ENCODE data around the gene NPAS3.

NPAS3 gene

DNA sequence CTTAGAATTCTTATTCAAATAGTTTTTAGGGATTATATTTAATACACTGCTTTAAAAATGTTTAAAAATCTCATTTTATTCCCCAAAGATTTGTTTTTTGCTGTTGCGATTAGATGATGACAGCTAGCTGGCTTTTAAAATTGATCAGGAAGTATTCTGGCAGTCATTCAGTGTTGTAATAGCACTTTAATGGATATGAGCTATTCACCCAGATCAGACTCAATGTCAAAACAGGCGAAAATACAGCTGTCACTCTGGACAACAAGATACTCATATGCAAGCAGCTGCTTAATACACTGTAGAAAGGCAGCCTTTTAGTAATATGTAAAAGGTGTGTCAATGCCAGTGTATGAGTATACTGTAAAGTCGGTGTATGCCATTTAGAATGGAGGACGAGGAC is 91.7 kb downstream of the NPAS3 start:
- DNase-seq (ENCODE audit: low read depth), result no peak
- TF ChIP-seq, protein P1, sequence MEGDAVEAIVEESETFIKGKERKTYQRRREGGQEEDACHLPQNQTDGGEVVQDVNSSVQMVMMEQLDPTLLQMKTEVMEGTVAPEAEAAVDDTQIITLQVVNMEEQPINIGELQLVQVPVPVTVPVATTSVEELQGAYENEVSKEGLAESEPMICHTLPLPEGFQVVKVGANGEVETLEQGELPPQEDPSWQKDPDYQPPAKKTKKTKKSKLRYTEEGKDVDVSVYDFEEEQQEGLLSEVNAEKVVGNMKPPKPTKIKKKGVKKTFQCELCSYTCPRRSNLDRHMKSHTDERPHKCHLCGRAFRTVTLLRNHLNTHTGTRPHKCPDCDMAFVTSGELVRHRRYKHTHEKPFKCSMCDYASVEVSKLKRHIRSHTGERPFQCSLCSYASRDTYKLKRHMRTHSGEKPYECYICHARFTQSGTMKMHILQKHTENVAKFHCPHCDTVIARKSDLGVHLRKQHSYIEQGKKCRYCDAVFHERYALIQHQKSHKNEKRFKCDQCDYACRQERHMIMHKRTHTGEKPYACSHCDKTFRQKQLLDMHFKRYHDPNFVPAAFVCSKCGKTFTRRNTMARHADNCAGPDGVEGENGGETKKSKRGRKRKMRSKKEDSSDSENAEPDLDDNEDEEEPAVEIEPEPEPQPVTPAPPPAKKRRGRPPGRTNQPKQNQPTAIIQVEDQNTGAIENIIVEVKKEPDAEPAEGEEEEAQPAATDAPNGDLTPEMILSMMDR (IDR thresholded peaks at IDR 0.05; ENCODE audit: insufficient read depth, low read depth, low read length, missing control alignments), result no peak
- no peak overlapping the region for H3K4me3 ChIP-seq (ENCODE audit: low read length)

DNA sequence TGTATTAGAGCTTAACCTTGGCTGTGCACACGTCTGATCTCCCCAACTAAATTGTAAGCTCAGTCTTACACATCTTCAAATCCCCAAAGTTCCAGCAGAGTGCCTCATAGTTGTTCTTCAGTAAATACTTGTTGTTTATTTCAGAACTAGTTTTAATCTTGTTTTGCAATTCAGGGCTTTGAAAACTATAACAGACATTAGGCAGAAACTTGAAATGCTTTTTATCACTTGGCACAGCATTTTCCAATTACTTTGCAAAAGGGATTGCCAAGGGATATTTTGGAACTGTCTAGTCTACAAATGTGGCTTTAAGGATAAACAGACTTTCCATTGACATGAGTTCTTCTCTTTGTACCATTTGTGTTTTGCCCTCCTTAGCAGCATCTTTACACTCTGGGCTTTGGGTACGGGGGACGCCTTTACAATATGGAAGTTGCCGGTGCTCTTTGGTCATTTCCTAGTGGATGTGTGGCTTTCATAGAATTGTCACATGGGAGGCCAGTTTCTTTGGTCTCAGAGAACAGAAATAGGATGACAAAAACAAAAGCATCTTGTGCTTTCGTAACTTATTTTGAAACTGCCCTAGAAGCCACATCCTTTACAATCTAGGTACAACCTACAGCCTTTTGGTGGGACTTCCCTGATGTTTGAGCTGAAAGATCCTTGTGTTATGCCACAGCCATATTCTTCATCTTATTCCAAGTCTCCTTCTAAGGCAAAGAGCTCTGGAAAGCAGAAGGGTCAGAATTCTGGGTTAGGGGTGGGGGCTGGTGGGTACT is 96.9 kb downstream of the NPAS3 start:
- no peak overlapping the region for H3K4me3 ChIP-seq (ENCODE audit: low read length)
- no peak for DNase-seq (ENCODE audit: low read depth)
- TF ChIP-seq, protein P1 (IDR thresholded peaks at IDR 0.05; ENCODE audit: insufficient read depth, low read depth, low read length, missing control alignments), result no peak

DNA sequence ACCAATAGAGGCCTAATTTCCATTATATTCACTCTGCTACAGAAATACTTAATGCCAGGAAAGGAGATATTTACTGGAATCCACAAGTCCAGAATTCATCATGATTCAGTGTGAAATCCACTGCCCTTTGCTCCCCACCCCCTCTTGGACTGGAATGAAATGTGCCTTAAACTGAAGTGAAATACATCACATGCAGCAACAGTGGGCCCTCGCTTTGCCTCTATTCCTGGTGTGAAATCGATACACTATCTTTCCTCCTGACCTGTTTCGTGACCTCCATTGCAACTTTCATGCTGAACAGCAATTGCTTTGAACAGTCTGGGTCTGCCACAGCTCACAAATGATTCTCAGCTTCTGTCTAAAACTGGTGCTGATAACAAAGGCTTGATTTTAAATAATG is 100.6 kb downstream of the NPAS3 start:
- DNase-seq (ENCODE audit: low read depth), result no peak
- TF ChIP-seq, protein P1 (IDR thresholded peaks at IDR 0.05; ENCODE audit: insufficient read depth, low read depth, low read length, missing control alignments), result no peak
- H3K4me3 ChIP-seq (ENCODE audit: low read length), result no peak overlapping the region

DNA sequence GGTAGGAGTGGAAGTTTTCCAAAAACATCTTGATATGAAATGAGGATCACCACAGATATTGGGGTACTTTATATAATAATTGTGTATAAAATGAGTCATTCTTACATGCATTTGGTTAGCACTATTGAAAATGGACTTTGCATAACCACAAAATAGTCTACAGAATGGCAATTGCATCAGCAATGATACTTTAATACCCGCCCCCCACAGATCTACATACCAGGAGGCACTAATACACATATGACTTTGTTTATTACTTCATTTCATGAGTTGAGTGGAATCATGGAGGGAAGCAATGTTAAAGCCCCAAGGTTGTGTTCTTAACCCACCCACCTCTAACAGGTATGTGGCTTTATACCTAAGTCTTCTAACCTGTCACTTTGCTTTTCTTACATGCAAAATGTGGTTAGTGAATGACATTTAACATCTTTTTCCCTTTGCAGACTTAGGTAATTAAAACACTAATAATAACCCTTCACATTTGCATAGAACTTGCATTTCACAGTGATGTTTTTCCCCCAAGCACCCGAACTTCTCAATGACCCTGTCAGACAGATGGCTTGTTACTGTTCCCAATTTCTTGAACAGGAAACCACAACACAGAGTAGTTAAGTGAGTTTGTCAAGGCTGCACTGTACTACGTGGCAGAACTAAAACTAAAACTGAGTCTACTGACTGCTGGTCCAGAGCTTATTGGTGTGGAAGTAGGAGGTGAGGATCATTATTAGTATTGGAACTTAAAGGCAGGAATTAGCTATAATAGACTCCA is 101.9 kb downstream of the NPAS3 start:
- no peak for DNase-seq (ENCODE audit: low read depth)
- TF ChIP-seq, protein P1 (IDR thresholded peaks at IDR 0.05; ENCODE audit: insufficient read depth, low read depth, low read length, missing control alignments), result no peak
- H3K4me3 ChIP-seq (ENCODE audit: low read length), result no peak overlapping the region

DNA sequence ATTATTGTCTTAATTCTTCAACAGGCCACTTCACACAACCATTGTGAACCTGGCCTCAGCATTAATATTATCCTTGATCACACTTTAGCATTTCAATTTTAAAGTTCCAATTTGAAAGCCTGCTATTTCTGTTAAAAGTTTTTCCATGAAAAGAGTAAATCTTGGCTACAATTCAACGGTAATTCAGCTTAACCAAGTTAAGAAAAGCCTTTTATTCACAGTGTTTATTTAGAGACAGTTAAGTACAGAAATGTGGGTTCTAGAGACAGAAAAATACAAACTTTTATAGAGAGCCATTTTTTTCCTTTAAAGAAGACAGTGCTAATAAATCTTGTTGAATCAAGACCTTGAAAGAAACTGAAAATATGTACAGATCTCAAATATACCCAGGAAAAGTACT is 103.9 kb downstream of the NPAS3 start:
- TF ChIP-seq, protein P1 (IDR thresholded peaks at IDR 0.05; ENCODE audit: insufficient read depth, low read depth, low read length, missing control alignments), result no peak
- no peak for DNase-seq (ENCODE audit: low read depth)
- no peak overlapping the region for H3K4me3 ChIP-seq (ENCODE audit: low read length)

DNA sequence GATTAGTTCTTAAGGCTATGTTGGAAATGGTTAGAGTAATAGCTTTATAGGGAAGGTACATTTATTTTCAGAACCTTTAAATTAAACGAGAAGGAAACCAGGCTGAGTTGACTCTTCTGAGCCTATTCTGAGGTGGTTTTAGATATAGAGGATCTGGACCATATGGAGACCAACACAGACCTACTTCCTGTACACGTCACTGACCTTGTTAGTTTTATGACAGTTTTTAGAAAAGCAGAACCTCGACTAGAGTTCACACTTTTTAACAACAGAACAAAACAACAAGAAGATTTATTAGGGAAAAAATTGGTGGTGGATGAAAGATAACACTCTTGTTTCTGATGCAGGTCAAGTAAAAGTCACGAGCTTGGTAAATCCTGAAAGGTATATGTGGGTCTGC is 107.1 kb downstream of the NPAS3 start:
- H3K4me3 ChIP-seq (ENCODE audit: low read length), result no peak overlapping the region
- TF ChIP-seq, protein P1 (IDR thresholded peaks at IDR 0.05; ENCODE audit: insufficient read depth, low read depth, low read length, missing control alignments), result no peak
- no peak for DNase-seq (ENCODE audit: low read depth)

Data from epithelial cell of esophagus (primary cell).